Measurements from ENCODE around the gene AMN1.
A peak's percentile ranks its signal among the peaks of the same experiment; 100 is the strongest.
"Not testable (repeated sequence)": the region's sequence is repeated elsewhere in the genome, so short reads cannot be mapped to it uniquely, and the experiment has no call there.

The AMN1 gene

GRCh38 chr12:31740628-31741027 lies 11.8 kb upstream of the AMN1 start:
- Histone ChIP-seq H3F3A (ENCODE audit: control insufficient read depth, insufficient read depth) (peaks cover 23% of the 10 kb centered on the region), H3K27ac (ENCODE audit: low read depth, low read length) (no peak overlapping the region), H3K36me3 (ENCODE audit: control insufficient read depth, low read length) (no peaks in the 10 kb centered on the region), H3K9me3 (ENCODE audit: control insufficient read depth, insufficient read depth, low read length) (no peaks in the 10 kb centered on the region), H3K79me2 (ENCODE audit: control insufficient read depth, low read length) (no peaks in the 10 kb centered on the region), H4K20me1 (ENCODE audit: control insufficient read depth, insufficient read depth, low read depth, low read length) (no peaks in the 10 kb centered on the region), H3K4me3 (ENCODE audit: low read length) (no peak overlapping the region), H3K4me2 (ENCODE audit: low read length) (peak overlapping the region; percentile 15; the same call in 1 of the 2 replicates), H3K4me1 (ENCODE audit: control insufficient read depth, low read length) (peaks cover 79% of the 10 kb centered on the region), H3K9me2 (replicated peaks; ENCODE audit: control insufficient read depth, low read length) (no peaks in the 10 kb centered on the region), H3K27me3 (ENCODE audit: control insufficient read depth, low read length) (no peaks in the 10 kb centered on the region)
- no peak for TF ChIP-seq CTCF (IDR thresholded peaks at IDR 0.05; ENCODE audit: low read depth, low read length, poor library complexity, severe bottlenecking)
- TF ChIP-seq EZH2phosphoT487 (IDR thresholded peaks at IDR 0.05; ENCODE audit: borderline replicate concordance, low read length): no peak

DNA sequence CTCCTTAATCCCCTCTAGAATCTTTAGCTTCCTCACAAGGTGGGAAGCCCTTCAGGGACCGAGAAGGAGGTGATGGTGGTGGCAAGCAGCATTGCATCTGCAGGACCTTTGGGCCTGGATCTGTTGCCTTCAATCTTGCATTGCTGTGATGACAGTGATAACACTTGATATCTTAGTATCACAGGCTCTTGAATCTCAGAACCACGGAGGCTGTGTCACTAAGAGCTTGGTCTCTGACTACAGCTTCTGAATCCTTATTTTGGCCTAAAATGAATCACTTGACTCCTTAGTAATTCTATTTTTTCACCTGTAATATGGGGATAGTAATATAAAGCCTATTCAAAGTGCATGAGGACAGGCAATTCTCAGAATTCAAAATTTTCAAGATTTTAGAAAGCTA lies 8.9 kb upstream of the AMN1 start:
- Histone ChIP-seq H4K20me1 (ENCODE audit: control insufficient read depth, insufficient read depth, low read depth, low read length) (no peaks in the 10 kb centered on the region), H3F3A (ENCODE audit: control insufficient read depth, insufficient read depth) (peaks cover 9% of the 10 kb centered on the region), H3K4me3 (ENCODE audit: low read length) (no peak overlapping the region), H3K9me2 (replicated peaks; ENCODE audit: control insufficient read depth, low read length) (no peaks in the 10 kb centered on the region), H3K79me2 (ENCODE audit: control insufficient read depth, low read length) (no peaks in the 10 kb centered on the region), H3K9me3 (ENCODE audit: control insufficient read depth, insufficient read depth, low read length) (no peaks in the 10 kb centered on the region), H3K4me1 (ENCODE audit: control insufficient read depth, low read length) (peaks cover 65% of the 10 kb centered on the region), H3K27me3 (ENCODE audit: control insufficient read depth, low read length) (no peaks in the 10 kb centered on the region), H3K36me3 (ENCODE audit: control insufficient read depth, low read length) (no peaks in the 10 kb centered on the region), H3K27ac (ENCODE audit: low read depth, low read length) (no peak overlapping the region), H3K4me2 (ENCODE audit: low read length) (no peak overlapping the region)
- no peak for TF ChIP-seq CTCF (IDR thresholded peaks at IDR 0.05; ENCODE audit: low read depth, low read length, poor library complexity, severe bottlenecking)
- TF ChIP-seq EZH2phosphoT487 (IDR thresholded peaks at IDR 0.05; ENCODE audit: borderline replicate concordance, low read length): no peak

- no peak overlapping the region for H3K4me2 ChIP-seq (ENCODE audit: low read length)
- no peak overlapping the region for H3K4me3 ChIP-seq (ENCODE audit: low read length)
- no peaks in the 10 kb centered on the region for H3K36me3 ChIP-seq (ENCODE audit: control insufficient read depth, low read length)
- peaks cover 9% of the 10 kb centered on the region for H3F3A ChIP-seq (ENCODE audit: control insufficient read depth, insufficient read depth)
- H3K79me2 ChIP-seq (ENCODE audit: control insufficient read depth, low read length): no peaks in the 10 kb centered on the region
- no peaks in the 10 kb centered on the region for H3K9me2 ChIP-seq (replicated peaks; ENCODE audit: control insufficient read depth, low read length)
- no peaks in the 10 kb centered on the region for H3K9me3 ChIP-seq (ENCODE audit: control insufficient read depth, insufficient read depth, low read length)
- no peak overlapping the region for H3K27ac ChIP-seq (ENCODE audit: low read depth, low read length)
- H3K27me3 ChIP-seq (ENCODE audit: control insufficient read depth, low read length): no peaks in the 10 kb centered on the region
- H4K20me1 ChIP-seq (ENCODE audit: control insufficient read depth, insufficient read depth, low read depth, low read length): no peaks in the 10 kb centered on the region
- peaks cover 62% of the 10 kb centered on the region for H3K4me1 ChIP-seq (ENCODE audit: control insufficient read depth, low read length)
- TF ChIP-seq CTCF (IDR thresholded peaks at IDR 0.05; ENCODE audit: low read depth, low read length, poor library complexity, severe bottlenecking): no peak
- TF ChIP-seq EZH2phosphoT487 (IDR thresholded peaks at IDR 0.05; ENCODE audit: borderline replicate concordance, low read length): no peak
Observed at GRCh38 chr12:31737345-31737744, 8.5 kb upstream of the AMN1 start.

GRCh38 chr12:31736472-31736871 lies 7.7 kb upstream of the AMN1 start:
- no peaks in the 10 kb centered on the region for H3K27me3 ChIP-seq (ENCODE audit: control insufficient read depth, low read length)
- no peak overlapping the region for H3K27ac ChIP-seq (ENCODE audit: low read depth, low read length)
- H3K9me3 ChIP-seq (ENCODE audit: control insufficient read depth, insufficient read depth, low read length): no peaks in the 10 kb centered on the region
- H3K79me2 ChIP-seq (ENCODE audit: control insufficient read depth, low read length): no peaks in the 10 kb centered on the region
- TF ChIP-seq CTCF (IDR thresholded peaks at IDR 0.05; ENCODE audit: low read depth, low read length, poor library complexity, severe bottlenecking) (no peak), EZH2phosphoT487 (IDR thresholded peaks at IDR 0.05; ENCODE audit: borderline replicate concordance, low read length) (no peak)
- no peak overlapping the region for H3K4me3 ChIP-seq (ENCODE audit: low read length)
- H4K20me1 ChIP-seq (ENCODE audit: control insufficient read depth, insufficient read depth, low read depth, low read length): no peaks in the 10 kb centered on the region
- H3K4me1 ChIP-seq (ENCODE audit: control insufficient read depth, low read length): peaks cover 60% of the 10 kb centered on the region
- no peaks in the 10 kb centered on the region for H3K9me2 ChIP-seq (replicated peaks; ENCODE audit: control insufficient read depth, low read length)
- no peak overlapping the region for H3K4me2 ChIP-seq (ENCODE audit: low read length)
- peaks cover 8% of the 10 kb centered on the region for H3F3A ChIP-seq (ENCODE audit: control insufficient read depth, insufficient read depth)
- no peaks in the 10 kb centered on the region for H3K36me3 ChIP-seq (ENCODE audit: control insufficient read depth, low read length)

- not testable (repeated sequence) for H3F3A ChIP-seq (ENCODE audit: control insufficient read depth, insufficient read depth); H3K9me2 ChIP-seq (replicated peaks; ENCODE audit: control insufficient read depth, low read length); H3K79me2 ChIP-seq (ENCODE audit: control insufficient read depth, low read length); H4K20me1 ChIP-seq (ENCODE audit: control insufficient read depth, insufficient read depth, low read depth, low read length); H3K27ac ChIP-seq (ENCODE audit: low read depth, low read length); H3K27me3 ChIP-seq (ENCODE audit: control insufficient read depth, low read length); H3K9me3 ChIP-seq (ENCODE audit: control insufficient read depth, insufficient read depth, low read length); H3K36me3 ChIP-seq (ENCODE audit: control insufficient read depth, low read length)
- Histone ChIP-seq H3K4me3 (ENCODE audit: low read length) (peak overlapping the region; percentile 17; the same call in 1 of the 2 replicates), H3K4me2 (ENCODE audit: low read length) (peak overlapping the region; percentile 16; the same call in 1 of the 2 replicates), H3K4me1 (ENCODE audit: control insufficient read depth, low read length) (peaks cover 56% of the 10 kb centered on the region)
Observed at GRCh38 chr12:31733549-31734432, 5.0 kb upstream of the AMN1 start.
